SK-N-SH treated with all-trans-retinoic acid at 6 μM for 48 hours (cell line): ENCODE data around the gene STARD4.

Experiments used
- ARNTL ChIP-seq: fragments of 450-650 bp; formaldehyde crosslinking; IDR thresholded peaks from 2 replicates; pipeline ENCODE4 v1.5.0; 2020; ENCODE audit warnings: low read depth, mild to moderate bottlenecking, moderate library complexity, borderline replicate concordance
- TCF4 ChIP-seq: fragments of 250-450 bp; sonication (Bioruptor Pico); IDR thresholded peaks from 2 replicates; pipeline ENCODE4 v1.8.0; 2021; ENCODE audit warnings: mild to moderate bottlenecking, moderate library complexity, borderline replicate concordance
- TOX ChIP-seq: fragments of 250-450 bp; sonication (Bioruptor Pico); IDR thresholded peaks from 2 replicates; pipeline ENCODE4 v1.8.0; 2021; ENCODE audit warnings: mild to moderate bottlenecking, moderate library complexity, borderline replicate concordance
- ZC3H10 ChIP-seq: fragments of 250-450 bp; sonication (Bioruptor Pico); IDR thresholded peaks from 2 replicates; pipeline ENCODE4 v1.5.1; 2021; ENCODE audit warnings: mild to moderate bottlenecking, moderate library complexity
- ZFP3 ChIP-seq: fragments of 250-450 bp; sonication (Bioruptor Pico); IDR thresholded peaks from 2 replicates; pipeline ENCODE4 v1.5.0; 2020; ENCODE audit warnings: mild to moderate bottlenecking, moderate library complexity
- ZFP30 ChIP-seq: fragments of 450-650 bp; formaldehyde crosslinking; IDR thresholded peaks from 2 replicates; pipeline ENCODE4 v1.5.0; 2022; ENCODE audit warnings: mild to moderate bottlenecking, moderate library complexity
- TF ChIP-seq, protein P1 (sequence below): fragments of 250-450 bp; sonication (Bioruptor Pico); IDR thresholded peaks from 2 replicates; pipeline ENCODE4 v1.8.0; 2021; ENCODE audit warnings: low read depth, mild to moderate bottlenecking, moderate library complexity, borderline replicate concordance

DNA sequence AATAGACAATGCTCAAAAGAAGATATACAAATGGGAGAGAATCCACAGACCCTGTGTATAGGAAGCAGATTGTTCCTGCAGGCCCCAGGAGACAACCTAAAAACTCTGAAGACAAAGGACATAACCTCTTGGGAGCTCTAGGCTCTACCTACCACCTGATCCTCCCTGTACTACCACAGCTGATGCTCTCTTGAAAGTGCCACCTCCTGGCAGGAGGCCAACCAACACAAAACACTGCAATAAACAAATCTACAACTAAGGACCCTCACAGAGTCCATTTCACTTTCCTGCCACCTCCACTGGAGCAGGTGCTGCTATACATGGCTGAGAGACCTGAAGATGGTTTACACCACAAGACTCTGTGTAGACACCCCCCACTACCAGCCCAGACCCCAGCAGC is 49.0 kb downstream of the STARD4 start:
- no peak for TF ChIP-seq ZFP3 (CRISPR knock-in tag)
- no peak for TF ChIP-seq ZFP30
- no peak for TF ChIP-seq TCF4 (CRISPR knock-in tag)
- TF ChIP-seq TOX: no peak
- no peak for TF ChIP-seq ZC3H10 (CRISPR knock-in tag)
- no peak for TF ChIP-seq ARNTL
- TF ChIP-seq, protein P1, sequence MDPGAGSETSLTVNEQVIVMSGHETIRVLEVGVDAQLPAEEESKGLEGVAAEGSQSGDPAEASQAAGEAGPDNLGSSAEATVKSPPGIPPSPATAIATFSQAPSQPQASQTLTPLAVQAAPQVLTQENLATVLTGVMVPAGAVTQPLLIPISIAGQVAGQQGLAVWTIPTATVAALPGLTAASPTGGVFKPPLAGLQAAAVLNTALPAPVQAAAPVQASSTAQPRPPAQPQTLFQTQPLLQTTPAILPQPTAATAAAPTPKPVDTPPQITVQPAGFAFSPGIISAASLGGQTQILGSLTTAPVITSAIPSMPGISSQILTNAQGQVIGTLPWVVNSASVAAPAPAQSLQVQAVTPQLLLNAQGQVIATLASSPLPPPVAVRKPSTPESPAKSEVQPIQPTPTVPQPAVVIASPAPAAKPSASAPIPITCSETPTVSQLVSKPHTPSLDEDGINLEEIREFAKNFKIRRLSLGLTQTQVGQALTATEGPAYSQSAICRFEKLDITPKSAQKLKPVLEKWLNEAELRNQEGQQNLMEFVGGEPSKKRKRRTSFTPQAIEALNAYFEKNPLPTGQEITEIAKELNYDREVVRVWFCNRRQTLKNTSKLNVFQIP (CRISPR knock-in tag): no peak
